Neural progenitor cell (in vitro differentiated cells): ENCODE data around the gene SIVA1.

Source experiments
- EZH2 ChIP-seq: fragments of 200-600 bp; sonication (generic); IDR thresholded peaks from 2 replicates; pipeline ENCODE4 v1.6.1; 2017; ENCODE audit warnings: antibody characterized with exemption, mild to moderate bottlenecking, moderate library complexity
- EZH2phosphoT487 ChIP-seq: fragments of 200-600 bp; sonication (generic); IDR thresholded peaks from 2 replicates; pipeline ENCODE4 v1.6.1; 2017; ENCODE audit warnings: antibody characterized with exemption
- TF ChIP-seq, protein P1 (sequence below): fragments of 200-600 bp; sonication (generic); IDR thresholded peaks from 2 replicates; pipeline ENCODE4 v1.5.1; 2017; ENCODE audit warnings: antibody characterized with exemption, mild to moderate bottlenecking

DNA sequence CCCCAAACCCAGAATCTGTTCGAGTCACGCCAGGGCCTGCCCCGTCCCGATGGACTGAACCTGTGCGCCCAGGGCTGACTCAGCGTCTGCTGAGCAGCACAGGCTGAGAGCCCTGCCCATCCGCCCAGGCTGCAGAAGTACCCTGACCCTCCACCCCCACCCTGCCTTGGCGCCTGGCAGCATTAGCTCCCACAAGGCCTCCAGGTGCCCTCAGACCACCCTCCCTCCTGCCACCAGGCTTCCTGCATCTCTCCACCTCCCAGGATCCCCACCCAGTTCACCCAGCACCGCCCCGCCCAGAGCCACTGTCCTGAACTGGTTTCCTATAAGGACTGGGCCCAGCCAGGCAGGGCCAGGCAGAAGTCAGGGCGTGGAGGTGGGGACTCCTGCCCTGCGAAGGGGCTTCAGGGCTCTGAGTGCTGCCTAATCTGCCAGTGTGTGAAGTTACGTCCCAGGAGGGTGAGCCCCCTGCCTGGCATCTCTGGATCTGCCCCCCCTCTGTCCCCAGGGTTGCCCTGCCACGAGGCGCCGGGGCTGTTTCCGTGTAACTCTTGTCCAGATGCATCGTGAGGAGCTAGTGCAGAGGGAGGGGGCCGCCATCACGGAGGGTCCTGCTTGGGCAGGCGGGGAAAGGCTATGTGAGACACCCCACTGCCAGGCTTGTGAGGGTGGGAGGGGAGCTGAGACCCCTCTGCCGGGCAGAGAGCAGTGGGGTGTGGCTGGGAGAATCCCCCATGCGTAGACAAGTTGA lies 19.8 kb upstream of the SIVA1 start:
- TF ChIP-seq, protein P1, sequence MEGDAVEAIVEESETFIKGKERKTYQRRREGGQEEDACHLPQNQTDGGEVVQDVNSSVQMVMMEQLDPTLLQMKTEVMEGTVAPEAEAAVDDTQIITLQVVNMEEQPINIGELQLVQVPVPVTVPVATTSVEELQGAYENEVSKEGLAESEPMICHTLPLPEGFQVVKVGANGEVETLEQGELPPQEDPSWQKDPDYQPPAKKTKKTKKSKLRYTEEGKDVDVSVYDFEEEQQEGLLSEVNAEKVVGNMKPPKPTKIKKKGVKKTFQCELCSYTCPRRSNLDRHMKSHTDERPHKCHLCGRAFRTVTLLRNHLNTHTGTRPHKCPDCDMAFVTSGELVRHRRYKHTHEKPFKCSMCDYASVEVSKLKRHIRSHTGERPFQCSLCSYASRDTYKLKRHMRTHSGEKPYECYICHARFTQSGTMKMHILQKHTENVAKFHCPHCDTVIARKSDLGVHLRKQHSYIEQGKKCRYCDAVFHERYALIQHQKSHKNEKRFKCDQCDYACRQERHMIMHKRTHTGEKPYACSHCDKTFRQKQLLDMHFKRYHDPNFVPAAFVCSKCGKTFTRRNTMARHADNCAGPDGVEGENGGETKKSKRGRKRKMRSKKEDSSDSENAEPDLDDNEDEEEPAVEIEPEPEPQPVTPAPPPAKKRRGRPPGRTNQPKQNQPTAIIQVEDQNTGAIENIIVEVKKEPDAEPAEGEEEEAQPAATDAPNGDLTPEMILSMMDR = no peak
- TF ChIP-seq EZH2phosphoT487 (no peak), EZH2 (no peak)
